Activated CD4-positive, alpha-beta T cell treated with anti-CD3 and anti-CD28 coated beads for 24 hours (primary cell): ENCODE measurements around the gene ATP11A.

Source experiments
- DNase-seq, 2 donors: peaks; one replicate each; pipeline ENCODE4 v3.0.0-alpha.2; 2020; ENCODE audit warnings: low read depth in 2 of 2

Gene ATP11A

GRCh38 chr13:112892426-112893206, 202.8 kb downstream of the ATP11A start:
- DNase-seq, result no peak

GRCh38 chr13:112893207-112893569, 203.3 kb downstream of the ATP11A start:
- no peak for DNase-seq

GRCh38 chr13:112893570-112894422, 204.0 kb downstream of the ATP11A start:
- DNase-seq, result no peak

- DNase-seq, result no peak
These were observed 204.5 kb downstream of the ATP11A start for GRCh38 chr13:112894423-112894672.

- DNase-seq, result no peak
These were observed 205.0 kb downstream of the ATP11A start for GRCh38 chr13:112894673-112895481.

- no peak for DNase-seq
These were observed 206.0 kb downstream of the ATP11A start for GRCh38 chr13:112895521-112896465.

GRCh38 chr13:112896736-112897602, 207.1 kb downstream of the ATP11A start:
- no peak for DNase-seq

- no peak for DNase-seq
These were observed 207.7 kb downstream of the ATP11A start for GRCh38 chr13:112897603-112897955.

- no peak for DNase-seq
These were observed 208.2 kb downstream of the ATP11A start for GRCh38 chr13:112897956-112898620.

- no peak for DNase-seq
These were observed 208.9 kb downstream of the ATP11A start for GRCh38 chr13:112898621-112899280.

GRCh38 chr13:112899281-112900225, 209.7 kb downstream of the ATP11A start:
- DNase-seq, result no peak

- DNase-seq, result no peak
These were observed 210.4 kb downstream of the ATP11A start for GRCh38 chr13:112900226-112900600.

GRCh38 chr13:112900691-112901091, 210.9 kb downstream of the ATP11A start:
- DNase-seq, result no peak

GRCh38 chr13:112902101-112902651, 212.3 kb downstream of the ATP11A start:
- DNase-seq, result no peak

GRCh38 chr13:112902669-112903068, 212.8 kb downstream of the ATP11A start:
- DNase-seq, result no peak

- no peak for DNase-seq
These were observed 213.3 kb downstream of the ATP11A start for GRCh38 chr13:112903071-112903577.

GRCh38 chr13:112903606-112904195, 213.9 kb downstream of the ATP11A start:
- no peak for DNase-seq
